Measurements from ENCODE around the gene KIF23.

The KIF23 gene

DNA sequence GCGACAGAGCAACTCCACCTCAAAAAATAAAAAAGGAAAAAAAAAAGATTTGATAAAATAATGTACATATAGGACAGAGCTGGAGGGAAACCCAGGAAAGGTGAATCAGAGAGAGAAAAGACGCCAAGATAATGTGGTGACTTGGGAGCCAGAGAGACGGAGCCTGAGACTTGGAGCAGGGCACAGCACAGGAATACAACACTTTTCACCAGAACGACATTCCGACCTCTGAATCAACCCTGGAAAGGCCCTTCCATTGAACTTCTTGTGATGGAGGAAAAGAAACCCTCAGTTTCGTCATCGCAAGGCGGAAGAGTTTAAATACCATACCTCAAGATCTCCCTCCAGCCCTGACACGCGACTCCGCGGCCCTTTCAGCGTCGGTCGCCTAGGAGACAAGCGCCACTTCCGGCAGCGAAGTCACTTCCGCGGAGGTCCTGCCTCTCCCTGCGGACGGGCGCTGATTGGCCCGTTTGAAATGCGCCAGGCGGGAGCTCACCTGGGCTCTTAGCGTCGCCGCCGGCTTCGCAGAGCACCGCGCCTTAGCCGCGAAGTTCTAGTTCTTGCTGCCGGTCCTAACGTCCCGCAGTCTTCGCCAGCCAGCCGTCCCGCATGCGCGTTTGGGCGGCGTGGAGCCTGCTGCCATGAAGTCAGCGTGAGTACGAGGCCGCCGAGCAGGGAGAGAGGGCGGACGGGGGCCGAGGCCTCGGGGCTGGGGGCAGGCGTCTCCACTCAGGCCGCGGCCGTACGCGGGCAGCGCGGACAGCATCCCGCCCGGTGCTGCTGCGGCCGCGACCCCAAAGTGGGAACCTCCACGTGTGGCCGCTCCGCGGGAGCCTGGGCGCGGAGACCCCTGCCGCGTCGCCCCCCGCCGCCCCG, at the start of gene KIF23:
KIF23 (plus strand) TSS at position 528 of the 879 bp plus-strand sequence; CDS start at position 645, 117 bp downstream.
- peak; percentile 98 for DNase-seq (ENCODE audit: low spot score)
- in situ Hi-C loops (cut with MboI; ENCODE audit: low pct_unique_long_range_greater_than_20kb, low sequenced_read_pairs, unreplicated experiment), result no loop called here
- no peak for TF ChIP-seq CTCF (IDR thresholded peaks at IDR 0.05; ENCODE audit: extremely low read depth, insufficient read depth, missing control alignments)

DNA sequence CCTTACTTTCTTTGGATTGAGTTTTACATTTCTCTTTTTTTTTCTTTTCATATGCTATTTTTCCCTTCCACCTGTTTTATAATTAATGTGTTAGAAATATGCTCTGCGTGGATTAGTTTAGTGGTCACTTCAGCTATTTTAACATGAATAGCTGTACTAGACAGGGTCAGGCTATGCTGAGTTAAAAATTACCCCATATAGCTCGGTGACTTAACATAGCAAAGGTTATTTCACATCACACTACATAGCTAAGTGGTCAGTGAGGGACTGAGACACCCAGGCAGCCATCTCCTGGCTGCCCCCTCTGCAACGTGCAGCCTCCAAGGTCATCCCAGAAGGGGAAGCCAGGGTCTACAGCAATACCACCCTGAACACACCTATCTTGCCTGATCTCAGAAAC, 46.9 kb upstream of the KIF23 start:
- DNase-seq (ENCODE audit: low spot score), result no peak
- TF ChIP-seq CTCF (IDR thresholded peaks at IDR 0.05; ENCODE audit: extremely low read depth, insufficient read depth, missing control alignments), result no peak
- in situ Hi-C loops (cut with MboI; ENCODE audit: low pct_unique_long_range_greater_than_20kb, low sequenced_read_pairs, unreplicated experiment), result no loop called here

- no peak for TF ChIP-seq CTCF (IDR thresholded peaks at IDR 0.05; ENCODE audit: extremely low read depth, insufficient read depth, missing control alignments)
Measured at GRCh38 chr15:69369631-69370030, 44.5 kb upstream of the KIF23 start.

GRCh38 chr15:69373406-69373805, 40.7 kb upstream of the KIF23 start:
- in situ Hi-C loops (cut with MboI; ENCODE audit: low pct_unique_long_range_greater_than_20kb, low sequenced_read_pairs, unreplicated experiment), result no loop called here
- TF ChIP-seq CTCF (IDR thresholded peaks at IDR 0.05; ENCODE audit: extremely low read depth, insufficient read depth, missing control alignments), result no peak
- DNase-seq (ENCODE audit: low spot score), result no peak

More at GRCh38 chr15:69369631-69370030, 44.5 kb upstream of the KIF23 start:
- no peak for DNase-seq (ENCODE audit: low spot score)
- in situ Hi-C loops (cut with MboI; ENCODE audit: low pct_unique_long_range_greater_than_20kb, low sequenced_read_pairs, unreplicated experiment), result no loop called here

- TF ChIP-seq CTCF (IDR thresholded peaks at IDR 0.05; ENCODE audit: extremely low read depth, insufficient read depth, missing control alignments), result no peak
- no peak for DNase-seq (ENCODE audit: low spot score)
- in situ Hi-C loops (cut with MboI; ENCODE audit: low pct_unique_long_range_greater_than_20kb, low sequenced_read_pairs, unreplicated experiment), result loop anchor here (25.0 kb wide), 1 partner anchor 313 kb away; no protein-coding TSS in a partner anchor
Measured at GRCh38 chr15:69375151-69375790, 38.9 kb upstream of the KIF23 start.

DNA sequence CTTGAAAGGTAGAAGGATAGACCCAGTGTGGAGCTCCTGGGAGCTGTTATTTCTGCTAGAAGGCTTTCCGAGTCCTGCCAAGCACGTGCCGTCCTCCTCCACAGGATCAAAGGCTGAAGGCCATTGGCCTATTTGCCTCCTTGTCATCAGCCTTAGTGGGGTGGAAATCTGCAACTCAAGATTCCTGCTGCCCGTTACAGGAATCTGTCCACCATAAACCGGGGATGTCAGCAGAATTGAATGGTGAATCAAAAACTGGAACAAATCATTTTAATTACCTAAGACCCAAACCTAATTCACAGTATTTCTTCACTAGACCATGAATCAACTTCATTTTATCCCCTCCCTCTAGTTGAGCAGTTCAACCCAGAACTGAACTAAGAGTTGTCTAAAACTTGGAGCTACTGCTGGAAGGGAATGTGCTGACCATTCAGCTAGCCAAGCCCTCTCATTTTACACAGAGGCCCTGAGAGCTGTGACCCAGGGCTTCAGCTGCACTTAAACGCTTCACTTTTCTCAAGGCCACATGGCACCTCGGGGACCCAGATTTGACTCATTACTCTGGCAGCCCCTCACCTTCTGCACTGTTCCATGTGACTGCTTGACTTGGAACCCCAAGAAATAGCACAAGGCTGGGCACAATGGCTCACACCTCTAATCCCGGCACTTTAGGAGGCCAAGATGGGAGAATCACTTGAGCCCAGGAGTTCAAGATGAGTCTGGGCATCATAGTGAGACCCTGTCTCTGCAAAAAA, 36.8 kb upstream of the KIF23 start:
- no peak for TF ChIP-seq CTCF (IDR thresholded peaks at IDR 0.05; ENCODE audit: extremely low read depth, insufficient read depth, missing control alignments)
- in situ Hi-C loops (cut with MboI; ENCODE audit: low pct_unique_long_range_greater_than_20kb, low sequenced_read_pairs, unreplicated experiment), result loop anchor here (25.0 kb wide), 1 partner anchor 315 kb away; no protein-coding TSS in a partner anchor
- DNase-seq (ENCODE audit: low spot score), result no peak
